ENCODE data around the gene ANKRD44. TPM values are rescaled to one million over a fixed set of nuclear protein-coding genes. Genes with fewer than 3 reads are reported as not detected.

ANKRD44 gene
- polyA plus RNA-seq, 1 experiment: 14.7 TPM

DNA sequence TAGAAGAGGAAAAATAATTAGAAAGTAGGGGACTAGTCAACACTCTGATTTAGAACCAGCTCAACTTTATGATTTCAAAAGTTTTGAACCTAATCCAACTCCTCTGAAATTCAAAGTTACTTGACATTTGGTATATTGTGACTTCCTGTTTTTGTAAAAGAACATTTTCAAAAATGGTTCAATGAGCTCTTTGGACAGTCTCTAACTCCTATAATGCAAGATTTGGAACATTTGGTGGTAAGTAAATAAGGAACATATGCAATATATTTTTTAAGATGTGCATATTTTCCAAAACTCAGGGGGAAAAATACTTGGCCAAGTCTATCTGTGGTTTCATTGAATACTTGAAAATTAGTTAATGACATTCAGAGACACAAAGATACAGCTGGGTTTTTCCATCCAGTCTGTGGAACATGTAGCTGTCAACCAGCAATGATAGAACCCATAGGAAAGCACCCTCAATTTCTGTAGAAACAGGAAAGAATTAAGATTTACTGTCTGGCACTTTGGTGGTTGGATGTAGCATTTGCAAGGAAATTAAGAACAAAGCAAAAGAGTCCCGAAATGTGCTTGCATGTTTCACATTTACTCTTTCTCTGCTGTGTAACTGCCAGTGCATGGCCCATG lies 17.0 kb upstream of the ANKRD44 start:
- DNase-seq (ENCODE audit: low read depth, low spot score): no peak
- no peak overlapping the region for H3K27ac ChIP-seq (ENCODE audit: low read depth, low read length)
- H3K27me3 ChIP-seq (ENCODE audit: control insufficient read depth, insufficient read depth, low read length): peaks cover 5% of the 10 kb centered on the region
- CTCF ChIA-PET: interaction anchor here (1.1 to 3.0 kb wide), 3 partner anchors 18 to 214 kb away, joined by 3 to 10 read pairs (median 3); no protein-coding TSS in a partner anchor
- H3K9me3 ChIP-seq (ENCODE audit: control insufficient read depth, insufficient read depth, low read length): no peaks in the 10 kb centered on the region
- TF ChIP-seq, protein P1, sequence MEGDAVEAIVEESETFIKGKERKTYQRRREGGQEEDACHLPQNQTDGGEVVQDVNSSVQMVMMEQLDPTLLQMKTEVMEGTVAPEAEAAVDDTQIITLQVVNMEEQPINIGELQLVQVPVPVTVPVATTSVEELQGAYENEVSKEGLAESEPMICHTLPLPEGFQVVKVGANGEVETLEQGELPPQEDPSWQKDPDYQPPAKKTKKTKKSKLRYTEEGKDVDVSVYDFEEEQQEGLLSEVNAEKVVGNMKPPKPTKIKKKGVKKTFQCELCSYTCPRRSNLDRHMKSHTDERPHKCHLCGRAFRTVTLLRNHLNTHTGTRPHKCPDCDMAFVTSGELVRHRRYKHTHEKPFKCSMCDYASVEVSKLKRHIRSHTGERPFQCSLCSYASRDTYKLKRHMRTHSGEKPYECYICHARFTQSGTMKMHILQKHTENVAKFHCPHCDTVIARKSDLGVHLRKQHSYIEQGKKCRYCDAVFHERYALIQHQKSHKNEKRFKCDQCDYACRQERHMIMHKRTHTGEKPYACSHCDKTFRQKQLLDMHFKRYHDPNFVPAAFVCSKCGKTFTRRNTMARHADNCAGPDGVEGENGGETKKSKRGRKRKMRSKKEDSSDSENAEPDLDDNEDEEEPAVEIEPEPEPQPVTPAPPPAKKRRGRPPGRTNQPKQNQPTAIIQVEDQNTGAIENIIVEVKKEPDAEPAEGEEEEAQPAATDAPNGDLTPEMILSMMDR (IDR thresholded peaks at IDR 0.05; ENCODE audit: low read depth, low read length): no peak
- no peak overlapping the region for H3K4me3 ChIP-seq (ENCODE audit: low read depth, low read length)
- POLR2A ChIA-PET: no interaction called here

DNA sequence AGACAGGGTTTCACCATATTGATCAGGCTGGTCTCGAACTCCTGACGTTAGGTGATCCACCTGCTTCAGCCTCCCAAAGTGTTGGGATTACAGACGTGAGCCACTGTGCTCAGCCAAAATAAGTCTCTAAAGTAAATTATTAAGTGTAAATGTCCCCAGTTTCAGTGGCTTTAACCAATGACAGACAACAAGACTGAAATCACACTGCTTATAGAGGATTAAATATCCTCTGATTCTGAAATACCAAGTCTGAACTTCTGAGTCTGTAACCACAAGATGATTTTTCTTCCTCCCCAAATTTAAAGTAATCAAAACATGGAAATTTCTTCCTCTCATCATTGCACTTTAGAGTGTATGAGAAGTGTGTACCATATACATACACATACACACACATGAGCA lies 16.5 kb upstream of the ANKRD44 start:
- Histone ChIP-seq H3K27ac (ENCODE audit: low read depth, low read length) (no peak overlapping the region), H3K27me3 (ENCODE audit: control insufficient read depth, insufficient read depth, low read length) (peaks cover 5% of the 10 kb centered on the region), H3K4me3 (ENCODE audit: low read depth, low read length) (no peak overlapping the region), H3K9me3 (ENCODE audit: control insufficient read depth, insufficient read depth, low read length) (no peaks in the 10 kb centered on the region)
- ChIA-PET POLR2A (no interaction called here), CTCF (interaction anchor here (3.0 kb wide), 1 partner anchor 214 kb away, joined by 10 read pairs; no protein-coding TSS in a partner anchor)
- DNase-seq (ENCODE audit: low read depth, low spot score): no peak
- TF ChIP-seq, protein P1 (IDR thresholded peaks at IDR 0.05; ENCODE audit: low read depth, low read length): no peak

DNA sequence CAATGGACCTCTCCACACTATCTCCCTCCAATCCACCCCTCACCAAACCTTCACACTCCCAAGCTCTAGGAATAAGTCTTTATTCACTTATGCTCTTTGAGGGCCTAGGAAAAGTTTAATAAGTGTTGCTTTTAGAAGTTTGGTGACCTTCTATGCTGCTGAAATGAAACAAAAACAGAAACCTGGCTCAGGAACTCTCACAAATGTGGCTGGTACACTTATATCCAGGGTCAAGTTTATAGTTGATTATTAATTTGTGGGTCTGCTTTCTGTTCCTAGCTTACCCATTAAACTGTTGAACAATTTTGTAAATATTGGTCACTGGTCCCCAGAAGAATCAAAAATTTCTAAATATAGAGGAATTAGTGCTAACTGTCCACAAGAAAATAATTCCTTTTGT lies 14.2 kb upstream of the ANKRD44 start:
- no peak for DNase-seq (ENCODE audit: low read depth, low spot score)
- Histone ChIP-seq H3K27ac (ENCODE audit: low read depth, low read length) (no peak overlapping the region), H3K27me3 (ENCODE audit: control insufficient read depth, insufficient read depth, low read length) (peaks cover 13% of the 10 kb centered on the region), H3K4me3 (ENCODE audit: low read depth, low read length) (no peak overlapping the region), H3K9me3 (ENCODE audit: control insufficient read depth, insufficient read depth, low read length) (no peaks in the 10 kb centered on the region)
- CTCF ChIA-PET: interaction anchor here (1.7 kb wide), 1 partner anchor 212 kb away, joined by 5 read pairs; no protein-coding TSS in a partner anchor
- POLR2A ChIA-PET: no interaction called here
- TF ChIP-seq, protein P1 (IDR thresholded peaks at IDR 0.05; ENCODE audit: low read depth, low read length): no peak

DNA sequence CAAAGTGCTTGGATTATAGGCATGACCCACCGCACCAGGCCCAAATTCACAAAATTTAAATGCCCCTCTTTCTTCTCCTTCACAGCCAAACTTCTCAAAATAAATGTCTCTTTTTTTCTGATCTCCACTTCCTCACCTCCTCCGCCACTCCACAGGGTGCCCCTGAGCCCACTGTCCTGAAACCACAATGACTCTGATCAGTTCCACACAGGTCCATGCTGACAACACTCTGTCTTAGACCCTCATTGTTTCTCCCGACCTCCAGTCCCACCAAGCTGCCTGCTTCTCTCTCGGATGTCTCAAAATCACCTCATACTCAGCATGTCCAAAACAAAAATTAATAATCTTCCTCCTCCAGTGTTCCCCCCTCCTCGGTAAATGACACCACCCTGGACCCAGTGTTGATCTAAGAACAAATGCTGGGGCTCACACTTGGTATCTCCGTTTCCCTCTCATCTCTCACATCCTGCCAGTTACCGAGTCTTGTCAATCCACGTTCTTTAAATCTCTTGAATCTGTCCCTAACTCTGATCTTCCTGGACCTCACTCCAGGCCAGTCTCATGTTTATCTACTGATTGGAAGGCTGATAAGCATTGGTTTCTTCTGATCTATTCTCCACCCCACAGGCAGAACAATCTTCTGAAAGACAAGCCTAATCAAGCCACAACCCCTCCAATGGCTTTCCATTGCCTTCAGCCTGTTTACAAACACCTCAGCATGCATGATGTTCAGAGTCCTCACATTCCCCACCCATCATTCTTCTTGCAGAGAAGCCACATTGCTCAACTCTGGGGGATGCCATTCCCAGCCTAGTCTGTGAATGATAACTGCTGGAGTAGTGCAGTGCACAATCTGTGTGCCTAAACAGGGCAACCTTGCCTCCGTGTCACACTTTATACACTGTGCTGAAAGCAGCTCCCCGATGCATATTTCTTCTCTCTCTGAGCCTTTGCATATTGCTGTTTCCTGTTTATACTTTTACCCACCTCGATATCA lies 12.4 kb upstream of the ANKRD44 start:
- POLR2A ChIA-PET: no interaction called here
- CTCF ChIA-PET: no interaction called here
- no peak overlapping the region for H3K27ac ChIP-seq (ENCODE audit: low read depth, low read length)
- DNase-seq (ENCODE audit: low read depth, low spot score): no peak
- H3K9me3 ChIP-seq (ENCODE audit: control insufficient read depth, insufficient read depth, low read length): no peaks in the 10 kb centered on the region
- TF ChIP-seq, protein P1 (IDR thresholded peaks at IDR 0.05; ENCODE audit: low read depth, low read length): no peak
- no peak overlapping the region for H3K4me3 ChIP-seq (ENCODE audit: low read depth, low read length)
- H3K27me3 ChIP-seq (ENCODE audit: control insufficient read depth, insufficient read depth, low read length): peaks cover 8% of the 10 kb centered on the region

DNA sequence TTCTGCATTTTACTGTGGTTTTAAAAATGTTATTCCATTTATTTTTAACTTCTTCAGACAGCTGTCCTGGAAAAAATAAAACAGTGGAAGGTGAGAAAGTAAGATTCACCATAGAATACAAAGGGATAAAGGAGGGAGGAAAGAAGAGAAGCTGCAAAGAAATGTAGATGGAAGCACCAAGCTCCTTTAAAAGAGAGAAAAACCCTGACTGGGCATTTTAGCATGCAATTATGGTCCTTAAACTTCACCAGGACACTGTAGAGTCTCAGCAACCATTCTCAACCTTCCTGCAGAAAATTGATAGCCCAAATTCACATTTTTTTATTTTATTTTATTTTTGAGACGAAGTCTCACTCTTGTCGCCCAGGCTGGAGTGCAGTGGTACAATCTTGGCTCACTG lies 11.6 kb upstream of the ANKRD44 start:
- peaks cover 8% of the 10 kb centered on the region for H3K27me3 ChIP-seq (ENCODE audit: control insufficient read depth, insufficient read depth, low read length)
- CTCF ChIA-PET: interaction anchor here (0.6 kb wide), 1 partner anchor 209 kb away, joined by 3 read pairs; no protein-coding TSS in a partner anchor
- DNase-seq (ENCODE audit: low read depth, low spot score): no peak
- no peak overlapping the region for H3K27ac ChIP-seq (ENCODE audit: low read depth, low read length)
- POLR2A ChIA-PET: no interaction called here
- TF ChIP-seq, protein P1 (IDR thresholded peaks at IDR 0.05; ENCODE audit: low read depth, low read length): no peak
- no peaks in the 10 kb centered on the region for H3K9me3 ChIP-seq (ENCODE audit: control insufficient read depth, insufficient read depth, low read length)
- no peak overlapping the region for H3K4me3 ChIP-seq (ENCODE audit: low read depth, low read length)

All from AG04450 (cell line).